ENCODE data around the gene ANP32A.

GRCh38 chr15:68818066-68818768, 2.5 kb downstream of the ANP32A start:
- TF ChIP-seq TAF1 (IDR thresholded peaks at IDR 0.05; ENCODE audit: borderline replicate concordance, insufficient read depth, low read length), result peak; percentile 69; the same call in 1 of the 2 replicates
- 0 out of 4 replicates have a peak, but pooled peaks of 1 of the 2 experiments have one; percentile 15 for TF ChIP-seq REST (IDR thresholded peaks at IDR 0.05; ENCODE audit: insufficient read depth in 1 of 2, low read depth in 2 of 2, low read length in 2 of 2)
- TF ChIP-seq POLR2AphosphoS5 (IDR thresholded peaks at IDR 0.05; ENCODE audit: low read depth, low read length), result peak; percentile 54; the same call in 1 of the 2 replicates
- 0 out of 2 replicates have a peak, but pooled peaks have one; percentile 7 for TF ChIP-seq SIN3A (IDR thresholded peaks at IDR 0.05; ENCODE audit: borderline replicate concordance, insufficient read depth, low read length)
